AG04450 (cell line): ENCODE measurements around the gene WNT3. TPM values are rescaled to one million over a fixed set of nuclear protein-coding genes. Genes with fewer than 3 reads are reported as not detected.

ENCODE experiments used
- CTCF ChIA-PET: fragments of 300-600, 350-600 bp; formaldehyde crosslinking; extraction: SDS; loops from one replicate; lab custom pipeline; 2022; ENCODE audit warnings: antibody characterized with exemption, inconsistent platforms; lab: Charles Lee
- POLR2A ChIA-PET: fragments of 350-600 bp; formaldehyde crosslinking; extraction: SDS; loops from one replicate; lab custom pipeline; 2021; ENCODE audit warnings: antibody characterized with exemption, inconsistent platforms; lab: Yijun Ruan, JAX
- DNase-seq: peaks from one replicate; pipeline ENCODE4 v3.0.0-alpha.2; 2011; ENCODE audit warnings: low read depth, low spot score
- H3K27ac ChIP-seq: one replicate; pipeline ENCODE4 v1.5.1; 2012; ENCODE audit warnings: low read depth, low read length, control low read depth
- H3K27me3 ChIP-seq: one replicate; pipeline ENCODE4 v1.6.0; 2012; ENCODE audit warnings: low read length; ENCODE audit not compliant: control insufficient read depth, insufficient read depth
- H3K4me3 ChIP-seq: 2 replicates; pipeline ENCODE4 v1.5.1; 2011; ENCODE audit warnings: mild to moderate bottlenecking, low read depth, low read length, control low read depth
- H3K9me3 ChIP-seq: 2 replicates; pipeline ENCODE4 v1.5.1; 2012; ENCODE audit warnings: low read length; ENCODE audit not compliant: control insufficient read depth, insufficient read depth
- polyA plus RNA-seq: library from polyadenylated mRNA; depleted of rRNA; stranded (reverse); fragments of >200 nt; gene quantifications from 2 replicates; pipeline ENCODE4 v1.2.3, GENCODE V29; 2011
- TF ChIP-seq, protein P1 (sequence below): IDR thresholded peaks from 2 replicates; pipeline ENCODE4 v1.5.1; 2011; ENCODE audit warnings: low read depth, low read length, control low read depth, inconsistent platforms

The WNT3 gene
- polyA plus RNA-seq, 1 experiment, result 1.4 TPM

DNA sequence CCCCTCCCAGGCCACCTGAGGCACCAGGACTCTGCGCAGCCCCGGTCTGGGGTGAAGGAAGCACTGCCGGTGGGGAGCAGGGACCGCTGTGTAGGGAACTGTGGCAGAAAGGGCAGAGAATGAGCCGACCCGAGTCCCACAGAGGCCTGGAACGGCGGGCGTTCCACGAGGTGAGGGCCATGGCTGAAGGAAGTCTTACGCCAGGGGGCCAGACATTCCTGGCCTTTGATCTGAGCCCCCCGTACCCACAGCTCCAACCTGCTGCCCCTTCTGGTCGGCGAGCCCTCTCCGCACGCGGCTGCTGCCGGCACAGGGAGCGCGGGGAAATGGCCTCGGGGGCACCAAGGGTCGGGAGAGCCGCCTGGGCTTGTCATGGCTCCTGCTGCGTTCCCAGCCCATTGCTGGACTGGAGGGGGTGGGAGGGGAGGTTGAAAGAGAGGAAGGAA, 1.4 kb upstream of the WNT3 start:
- ChIA-PET POLR2A (no interaction called here), CTCF (interaction anchor here (1.6 kb wide), 1 partner anchor 16 kb away, joined by 5 read pairs; no protein-coding TSS in a partner anchor)
- TF ChIP-seq, protein P1, sequence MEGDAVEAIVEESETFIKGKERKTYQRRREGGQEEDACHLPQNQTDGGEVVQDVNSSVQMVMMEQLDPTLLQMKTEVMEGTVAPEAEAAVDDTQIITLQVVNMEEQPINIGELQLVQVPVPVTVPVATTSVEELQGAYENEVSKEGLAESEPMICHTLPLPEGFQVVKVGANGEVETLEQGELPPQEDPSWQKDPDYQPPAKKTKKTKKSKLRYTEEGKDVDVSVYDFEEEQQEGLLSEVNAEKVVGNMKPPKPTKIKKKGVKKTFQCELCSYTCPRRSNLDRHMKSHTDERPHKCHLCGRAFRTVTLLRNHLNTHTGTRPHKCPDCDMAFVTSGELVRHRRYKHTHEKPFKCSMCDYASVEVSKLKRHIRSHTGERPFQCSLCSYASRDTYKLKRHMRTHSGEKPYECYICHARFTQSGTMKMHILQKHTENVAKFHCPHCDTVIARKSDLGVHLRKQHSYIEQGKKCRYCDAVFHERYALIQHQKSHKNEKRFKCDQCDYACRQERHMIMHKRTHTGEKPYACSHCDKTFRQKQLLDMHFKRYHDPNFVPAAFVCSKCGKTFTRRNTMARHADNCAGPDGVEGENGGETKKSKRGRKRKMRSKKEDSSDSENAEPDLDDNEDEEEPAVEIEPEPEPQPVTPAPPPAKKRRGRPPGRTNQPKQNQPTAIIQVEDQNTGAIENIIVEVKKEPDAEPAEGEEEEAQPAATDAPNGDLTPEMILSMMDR, result no peak
- DNase-seq, result no peak
- Histone ChIP-seq H3K27ac (no peak overlapping the region), H3K27me3 (peaks cover 85% of the 10 kb centered on the region), H3K4me3 (no peak overlapping the region), H3K9me3 (peaks cover 5% of the 10 kb centered on the region; the same call in 1 of the 2 replicates)

DNA sequence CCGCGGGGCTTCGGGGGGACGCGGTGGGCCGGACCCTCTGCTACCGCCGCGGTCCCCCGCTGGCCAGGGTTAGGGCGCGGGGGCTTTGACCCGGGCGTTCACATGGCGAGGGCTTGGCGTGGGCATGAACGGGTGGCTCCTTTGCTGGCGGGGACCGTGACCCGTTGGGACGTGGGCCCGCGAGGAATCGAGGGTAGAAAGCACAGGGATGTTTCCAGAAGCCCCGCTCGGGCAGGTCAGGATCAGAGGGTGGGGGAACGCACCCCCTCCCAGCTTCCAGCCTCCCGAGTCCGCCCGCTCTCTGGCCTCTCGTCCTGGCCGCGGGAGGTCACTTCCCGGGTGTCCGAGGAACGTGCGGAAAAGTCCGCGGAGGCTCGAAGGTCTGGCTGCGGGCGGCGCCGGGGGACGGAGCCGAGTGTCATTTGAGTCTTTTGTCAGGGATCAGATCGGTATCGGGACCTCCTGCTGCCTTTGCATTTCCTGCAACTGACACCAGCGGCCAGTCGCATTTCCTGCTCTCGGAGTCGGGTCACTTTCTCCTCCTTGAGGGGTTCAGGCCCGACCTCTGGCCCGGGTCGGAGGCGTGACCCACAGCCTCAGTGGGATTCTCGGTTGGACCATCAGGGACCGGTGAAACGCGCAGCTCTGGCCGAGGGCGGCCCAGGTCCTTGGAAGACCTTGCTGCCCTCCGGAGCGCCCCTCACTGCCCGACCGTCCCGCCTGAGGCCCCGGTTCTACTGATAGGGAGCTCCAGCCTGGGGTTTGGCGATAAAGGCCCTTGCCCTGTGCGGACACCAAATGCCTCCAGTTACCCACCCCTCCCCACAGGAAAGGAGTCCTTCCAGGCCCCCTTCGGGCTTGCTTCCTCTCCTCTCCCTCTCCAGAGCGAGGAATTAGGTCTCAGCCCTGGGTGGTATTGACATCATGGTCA, 702 bp upstream of the WNT3 start:
- Histone ChIP-seq H3K9me3 (peaks cover 5% of the 10 kb centered on the region; the same call in 1 of the 2 replicates), H3K4me3 (no peak overlapping the region), H3K27ac (no peak overlapping the region), H3K27me3 (peaks cover 89% of the 10 kb centered on the region)
- DNase-seq, result no peak
- CTCF ChIA-PET, result interaction anchor here (1.6 kb wide), 1 partner anchor 16 kb away, joined by 5 read pairs; no protein-coding TSS in a partner anchor
- POLR2A ChIA-PET, result no interaction called here
- TF ChIP-seq, protein P1, result no peak

DNA sequence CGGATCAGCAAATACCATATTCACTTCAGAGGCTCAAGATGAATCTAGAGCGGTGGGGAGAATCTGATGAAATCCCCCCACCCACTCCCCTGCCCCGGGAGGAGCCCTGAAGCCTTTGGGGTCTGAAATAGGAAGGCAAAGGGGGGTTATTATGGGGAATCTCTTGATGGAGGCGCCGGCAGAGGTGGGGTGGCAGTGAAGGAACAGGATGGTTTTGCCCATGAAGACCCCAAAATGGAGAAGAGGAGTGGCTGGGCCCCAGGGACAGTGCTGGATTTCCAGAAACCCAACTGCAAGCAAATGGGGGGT, 637 bp downstream of the WNT3 start:
- peaks cover 5% of the 10 kb centered on the region; the same call in 1 of the 2 replicates for H3K9me3 ChIP-seq
- DNase-seq, result no peak
- peaks cover 92% of the 10 kb centered on the region for H3K27me3 ChIP-seq
- POLR2A ChIA-PET, result no interaction called here
- CTCF ChIA-PET, result no interaction called here
- TF ChIP-seq, protein P1, result no peak
- H3K4me3 ChIP-seq, result no peak overlapping the region
- no peak overlapping the region for H3K27ac ChIP-seq

DNA sequence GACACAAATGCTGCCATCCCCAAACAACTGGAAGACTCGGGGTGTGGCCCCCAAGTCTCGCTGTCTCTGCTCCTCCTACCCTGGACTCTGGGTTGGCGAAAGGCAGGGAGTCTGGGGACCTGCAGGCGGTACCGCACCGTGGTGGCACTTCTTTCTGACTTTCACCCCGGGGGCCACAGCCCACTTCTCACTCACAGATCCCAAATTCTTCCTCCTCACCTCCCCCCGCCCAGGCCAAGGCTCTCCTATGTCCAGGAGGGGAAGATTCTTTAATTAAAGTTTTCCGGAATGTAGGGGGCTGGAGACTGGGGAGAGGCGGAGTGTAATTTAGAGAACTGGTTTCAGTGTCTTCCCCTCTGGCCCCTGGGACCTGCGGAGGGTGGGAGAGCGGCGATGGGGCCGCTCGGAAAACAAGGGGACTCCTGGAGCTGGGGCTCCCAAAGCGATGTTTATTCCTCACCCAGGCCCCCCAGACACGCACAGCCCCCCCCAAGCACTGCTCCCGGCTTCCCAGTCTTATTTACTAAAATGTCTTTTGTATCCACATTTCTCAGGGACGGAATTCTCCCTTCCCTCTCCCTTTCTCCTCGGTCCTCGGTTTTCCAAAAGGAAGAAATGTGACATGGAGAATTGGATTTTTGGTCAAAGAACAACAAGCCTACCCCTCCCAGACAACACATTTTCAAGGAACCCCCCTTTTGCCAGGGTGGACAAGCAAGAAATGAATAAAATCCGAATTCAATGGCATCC, 1.2 kb downstream of the WNT3 start:
- POLR2A ChIA-PET, result no interaction called here
- Histone ChIP-seq H3K9me3 (peaks cover 3% of the 10 kb centered on the region; the same call in 1 of the 2 replicates), H3K27me3 (peaks cover 92% of the 10 kb centered on the region), H3K4me3 (no peak overlapping the region), H3K27ac (peak overlapping the region; percentile 11)
- DNase-seq, result no peak
- CTCF ChIA-PET, result no interaction called here
- TF ChIP-seq, protein P1, result no peak
